ENCODE measurements around the gene PARP1. TPM values are rescaled to one million over a fixed set of nuclear protein-coding genes. Genes with fewer than 3 reads are reported as not detected.

PARP1 gene
- total and polyA plus RNA-seq, 4 donors: 39.2 to 108 (median 60.3) TPM

DNA sequence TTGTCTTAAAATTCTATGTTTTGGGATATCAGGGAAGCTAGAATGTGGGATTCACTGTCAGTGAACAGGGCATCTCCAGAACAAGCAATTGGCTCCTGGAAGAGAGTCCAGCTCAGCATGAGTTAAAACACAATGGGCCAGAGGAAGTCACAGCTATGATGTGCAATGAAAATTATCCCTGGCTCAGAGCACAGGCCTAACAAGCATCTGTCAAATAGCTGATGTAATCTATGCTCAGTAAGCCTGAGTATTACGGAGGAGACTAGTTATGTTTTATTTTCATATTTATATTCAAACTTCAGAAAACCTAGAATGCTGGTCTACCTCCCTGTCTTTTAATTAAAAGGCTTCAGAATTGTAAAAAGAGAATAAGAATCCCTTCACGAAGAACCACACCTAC is 41.6 kb downstream of the PARP1 start:
- no peak for TF ChIP-seq FOXA1 (IDR thresholded peaks at IDR 0.05)
- no peak for TF ChIP-seq FOXA2 (IDR thresholded peaks at IDR 0.05)
- TF ChIP-seq, protein P1, sequence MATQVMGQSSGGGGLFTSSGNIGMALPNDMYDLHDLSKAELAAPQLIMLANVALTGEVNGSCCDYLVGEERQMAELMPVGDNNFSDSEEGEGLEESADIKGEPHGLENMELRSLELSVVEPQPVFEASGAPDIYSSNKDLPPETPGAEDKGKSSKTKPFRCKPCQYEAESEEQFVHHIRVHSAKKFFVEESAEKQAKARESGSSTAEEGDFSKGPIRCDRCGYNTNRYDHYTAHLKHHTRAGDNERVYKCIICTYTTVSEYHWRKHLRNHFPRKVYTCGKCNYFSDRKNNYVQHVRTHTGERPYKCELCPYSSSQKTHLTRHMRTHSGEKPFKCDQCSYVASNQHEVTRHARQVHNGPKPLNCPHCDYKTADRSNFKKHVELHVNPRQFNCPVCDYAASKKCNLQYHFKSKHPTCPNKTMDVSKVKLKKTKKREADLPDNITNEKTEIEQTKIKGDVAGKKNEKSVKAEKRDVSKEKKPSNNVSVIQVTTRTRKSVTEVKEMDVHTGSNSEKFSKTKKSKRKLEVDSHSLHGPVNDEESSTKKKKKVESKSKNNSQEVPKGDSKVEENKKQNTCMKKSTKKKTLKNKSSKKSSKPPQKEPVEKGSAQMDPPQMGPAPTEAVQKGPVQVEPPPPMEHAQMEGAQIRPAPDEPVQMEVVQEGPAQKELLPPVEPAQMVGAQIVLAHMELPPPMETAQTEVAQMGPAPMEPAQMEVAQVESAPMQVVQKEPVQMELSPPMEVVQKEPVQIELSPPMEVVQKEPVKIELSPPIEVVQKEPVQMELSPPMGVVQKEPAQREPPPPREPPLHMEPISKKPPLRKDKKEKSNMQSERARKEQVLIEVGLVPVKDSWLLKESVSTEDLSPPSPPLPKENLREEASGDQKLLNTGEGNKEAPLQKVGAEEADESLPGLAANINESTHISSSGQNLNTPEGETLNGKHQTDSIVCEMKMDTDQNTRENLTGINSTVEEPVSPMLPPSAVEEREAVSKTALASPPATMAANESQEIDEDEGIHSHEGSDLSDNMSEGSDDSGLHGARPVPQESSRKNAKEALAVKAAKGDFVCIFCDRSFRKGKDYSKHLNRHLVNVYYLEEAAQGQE (IDR thresholded peaks at IDR 0.05): no peak
- TF ChIP-seq, protein P2, sequence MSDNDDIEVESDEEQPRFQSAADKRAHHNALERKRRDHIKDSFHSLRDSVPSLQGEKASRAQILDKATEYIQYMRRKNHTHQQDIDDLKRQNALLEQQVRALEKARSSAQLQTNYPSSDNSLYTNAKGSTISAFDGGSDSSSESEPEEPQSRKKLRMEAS (IDR thresholded peaks at IDR 0.05): no peak
- TF ChIP-seq HNF4A (conservative IDR thresholded peaks at IDR 0.05): no peak
- TF ChIP-seq, protein P3, sequence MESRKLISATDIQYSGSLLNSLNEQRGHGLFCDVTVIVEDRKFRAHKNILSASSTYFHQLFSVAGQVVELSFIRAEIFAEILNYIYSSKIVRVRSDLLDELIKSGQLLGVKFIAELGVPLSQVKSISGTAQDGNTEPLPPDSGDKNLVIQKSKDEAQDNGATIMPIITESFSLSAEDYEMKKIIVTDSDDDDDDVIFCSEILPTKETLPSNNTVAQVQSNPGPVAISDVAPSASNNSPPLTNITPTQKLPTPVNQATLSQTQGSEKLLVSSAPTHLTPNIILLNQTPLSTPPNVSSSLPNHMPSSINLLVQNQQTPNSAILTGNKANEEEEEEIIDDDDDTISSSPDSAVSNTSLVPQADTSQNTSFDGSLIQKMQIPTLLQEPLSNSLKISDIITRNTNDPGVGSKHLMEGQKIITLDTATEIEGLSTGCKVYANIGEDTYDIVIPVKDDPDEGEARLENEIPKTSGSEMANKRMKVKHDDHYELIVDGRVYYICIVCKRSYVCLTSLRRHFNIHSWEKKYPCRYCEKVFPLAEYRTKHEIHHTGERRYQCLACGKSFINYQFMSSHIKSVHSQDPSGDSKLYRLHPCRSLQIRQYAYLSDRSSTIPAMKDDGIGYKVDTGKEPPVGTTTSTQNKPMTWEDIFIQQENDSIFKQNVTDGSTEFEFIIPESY (IDR thresholded peaks at IDR 0.05): no peak
- 98% methylated on average over 2 of the region's 2 CpGs for WGBS

DNA sequence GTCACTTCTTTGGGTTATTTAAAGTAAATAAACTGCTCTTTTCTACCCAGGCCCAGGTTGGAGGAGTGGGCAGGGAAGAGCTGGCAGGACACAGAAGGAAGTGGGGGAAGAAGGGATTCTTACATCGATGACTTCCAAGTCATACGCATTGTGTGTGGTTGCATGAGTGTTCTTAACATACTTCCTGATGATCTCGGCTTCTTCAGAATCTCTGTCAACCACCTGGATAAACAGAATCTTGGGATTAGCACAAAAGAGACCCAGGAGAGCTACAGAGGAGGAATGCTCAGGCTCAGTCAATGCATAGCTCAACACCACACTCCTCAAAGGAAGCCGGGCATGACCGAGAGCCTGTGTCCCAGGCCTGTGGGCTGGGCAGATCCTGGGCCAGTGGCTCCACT is 42.1 kb downstream of the PARP1 start:
- Histone ChIP-seq H3K36me3 (ENCODE audit: control insufficient read depth in 4 of 4, insufficient read depth in 3 of 4, low read depth in 1 of 4, low read length in 3 of 4) (peaks cover 26 to 95% (median 81%) of the 10 kb centered on the region in 4 donors), H3K9ac (ENCODE audit: low read depth in 1 of 2, low read length in 2 of 2) (no peak overlapping the region), H3K9me3 (ENCODE audit: control insufficient read depth in 4 of 4, low read length in 3 of 4) (no peaks in the 10 kb centered on the region), H3K27me3 (ENCODE audit: control insufficient read depth in 4 of 4, insufficient read depth in 4 of 4, low read length in 3 of 4) (no peaks in the 10 kb centered on the region), H3K4me3 (ENCODE audit: low read depth in 1 of 3, low read length in 3 of 3) (no peak overlapping the region), H3K4me1 (ENCODE audit: control insufficient read depth in 4 of 4, insufficient read depth in 4 of 4, low read length in 3 of 4) (no peaks in the 10 kb centered on the region), H3K27ac (ENCODE audit: low read depth in 1 of 2, low read length in 2 of 2) (no peak overlapping the region)
- DNase-seq (ENCODE audit: low spot score): no peak
- WGBS: 97% methylated on average over 5 of the region's 5 CpGs
- no peak for TF ChIP-seq HNF4G (IDR thresholded peaks at IDR 0.05)
- TF ChIP-seq JUND (IDR thresholded peaks at IDR 0.05): no peak
- TF ChIP-seq, protein P1 (IDR thresholded peaks at IDR 0.05): no peak
- TF ChIP-seq, protein P3 (IDR thresholded peaks at IDR 0.05): no peak
- no peak for TF ChIP-seq RXRA (IDR thresholded peaks at IDR 0.05)
- TF ChIP-seq RAD21 (IDR thresholded peaks at IDR 0.05): no peak
- TF ChIP-seq EGR1 (IDR thresholded peaks at IDR 0.05; ENCODE audit: low read depth in 2 of 2): no peak
- TF ChIP-seq NR2F2 (IDR thresholded peaks at IDR 0.05): no peak
- TF ChIP-seq HNF4A (conservative IDR thresholded peaks at IDR 0.05): no peak
- TF ChIP-seq FOXA1 (IDR thresholded peaks at IDR 0.05): no peak
- no peak for TF ChIP-seq GABPA (IDR thresholded peaks at IDR 0.05 in 1 of 2, conservative IDR thresholded peaks at IDR 0.05 in 1 of 2)
- no peak for TF ChIP-seq SP1 (IDR thresholded peaks at IDR 0.05)
- TF ChIP-seq YY1 (IDR thresholded peaks at IDR 0.05): no peak

More for the DNA sequence above, 41.6 kb downstream of the PARP1 start:
- peaks cover 27 to 96% (median 82%) of the 10 kb centered on the region in 4 donors for H3K36me3 ChIP-seq (ENCODE audit: control insufficient read depth in 4 of 4, insufficient read depth in 3 of 4, low read depth in 1 of 4, low read length in 3 of 4)
- H3K9ac ChIP-seq (ENCODE audit: low read depth in 1 of 2, low read length in 2 of 2): no peak overlapping the region
- H3K4me3 ChIP-seq (ENCODE audit: low read depth in 1 of 3, low read length in 3 of 3): no peak overlapping the region
- H3K27me3 ChIP-seq (ENCODE audit: control insufficient read depth in 4 of 4, insufficient read depth in 4 of 4, low read length in 3 of 4): no peaks in the 10 kb centered on the region
- H3K4me1 ChIP-seq (ENCODE audit: control insufficient read depth in 4 of 4, insufficient read depth in 4 of 4, low read length in 3 of 4): no peaks in the 10 kb centered on the region
- H3K9me3 ChIP-seq (ENCODE audit: control insufficient read depth in 4 of 4, low read length in 3 of 4): no peaks in the 10 kb centered on the region
- no peak for DNase-seq (ENCODE audit: low spot score)
- H3K27ac ChIP-seq (ENCODE audit: low read depth in 1 of 2, low read length in 2 of 2): no peak overlapping the region

All from liver (tissue), 9 donors.